HTERT RPE-1 (cell line): ENCODE data around the gene RAD54L2.
"Not testable (repeated sequence)": the region's sequence is repeated elsewhere in the genome, so short reads cannot be mapped to it uniquely, and the experiment has no call there.

Experiments used
- in situ Hi-C: fragments of 300-500 bp; cut with MboI; formaldehyde crosslinking; loops from 4 replicates; pipeline ENCODE4 v1.14.3; 2020; ENCODE audit warnings: low sequenced_read_pairs

RAD54L2 gene

GRCh38 chr3:51538115-51538458 is 432 bp upstream of the RAD54L2 start:
- in situ Hi-C loops, result no loop called here

- in situ Hi-C loops, result no loop called here
Observed at GRCh38 chr3:51539291-51539941, 897 bp downstream of the RAD54L2 start.

GRCh38 chr3:51542596-51542995 is 4.1 kb downstream of the RAD54L2 start:
- in situ Hi-C loops, result not testable (repeated sequence)

GRCh38 chr3:51544011-51544775 is 5.7 kb downstream of the RAD54L2 start:
- in situ Hi-C loops, result no loop called here

- in situ Hi-C loops, result no loop called here
Observed at GRCh38 chr3:51547274-51547673, 8.8 kb downstream of the RAD54L2 start.

GRCh38 chr3:51549311-51549710 is 10.8 kb downstream of the RAD54L2 start:
- in situ Hi-C loops, result no loop called here

GRCh38 chr3:51550080-51550819 is 11.7 kb downstream of the RAD54L2 start:
- in situ Hi-C loops, result no loop called here

GRCh38 chr3:51557993-51558392 is 19.5 kb downstream of the RAD54L2 start:
- in situ Hi-C loops, result no loop called here

GRCh38 chr3:51559411-51559888 is 20.9 kb downstream of the RAD54L2 start:
- in situ Hi-C loops, result no loop called here

GRCh38 chr3:51559961-51560360 is 21.4 kb downstream of the RAD54L2 start:
- in situ Hi-C loops, result no loop called here

- in situ Hi-C loops, result not testable (repeated sequence)
Observed at GRCh38 chr3:51562403-51562802, 23.9 kb downstream of the RAD54L2 start.

GRCh38 chr3:51568036-51568435 is 29.5 kb downstream of the RAD54L2 start:
- in situ Hi-C loops, result no loop called here

- in situ Hi-C loops, result no loop called here
Observed at GRCh38 chr3:51568996-51569395, 30.5 kb downstream of the RAD54L2 start.

GRCh38 chr3:51578238-51578637 is 39.7 kb downstream of the RAD54L2 start:
- in situ Hi-C loops, result no loop called here

- in situ Hi-C loops, result no loop called here
Observed at GRCh38 chr3:51580418-51580817, 41.9 kb downstream of the RAD54L2 start.

GRCh38 chr3:51581524-51581923 is 43.0 kb downstream of the RAD54L2 start:
- in situ Hi-C loops, result no loop called here

GRCh38 chr3:51585197-51585596 is 46.7 kb downstream of the RAD54L2 start:
- in situ Hi-C loops, result no loop called here

- in situ Hi-C loops, result no loop called here
Observed at GRCh38 chr3:51585871-51586270, 47.4 kb downstream of the RAD54L2 start.
